ENCODE results near the gene HEPACAM. TPM values are rescaled to one million over a fixed set of nuclear protein-coding genes. Genes with fewer than 3 reads are reported as not detected.
A peak's percentile ranks its signal among the peaks of the same experiment; 100 is the strongest.

HEPACAM gene
- total RNA-seq, 4 donors from 2014 or later, result 8.7 to 18.4 (median 15.3) TPM

GRCh38 chr11:124880290-124880611 lies 55.6 kb downstream of the HEPACAM start:
- no peaks in the 10 kb centered on the region for H3K9me3 ChIP-seq
- no peak for TF ChIP-seq POLR2A (IDR thresholded peaks at IDR 0.05)
- no peak for TF ChIP-seq EP300 (IDR thresholded peaks at IDR 0.05)
- no peak for TF ChIP-seq CTCF (IDR thresholded peaks at IDR 0.05)
- H3K27ac ChIP-seq, result no peak overlapping the region
- peaks cover 0 to 44% (median 9%) of the 10 kb centered on the region in 4 donors for H3K4me1 ChIP-seq
- no peak overlapping the region for H3K4me3 ChIP-seq
- H3K27me3 ChIP-seq, result no peaks in the 10 kb centered on the region
- H3K36me3 ChIP-seq, result no peaks in the 10 kb centered on the region
- DNase-seq (ENCODE audit: low spot score in 2 of 2), result no peak
- WGBS, 2 donors, result 79 to 88% methylated on average over 9 to 10 of the region's 10 CpGs

GRCh38 chr11:124879493-124880289 lies 56.2 kb downstream of the HEPACAM start:
- no peak overlapping the region for H3K4me3 ChIP-seq

GRCh38 chr11:124878759-124879492 lies 56.9 kb downstream of the HEPACAM start:
- H3K36me3 ChIP-seq, result no peaks in the 10 kb centered on the region
- no peak for DNase-seq (ENCODE audit: low spot score in 2 of 2)
- no peak for TF ChIP-seq EP300 (IDR thresholded peaks at IDR 0.05)
- TF ChIP-seq CTCF (IDR thresholded peaks at IDR 0.05), result no peak
- no peak for TF ChIP-seq POLR2A (IDR thresholded peaks at IDR 0.05)
- H3K27ac ChIP-seq, result no peak overlapping the region
- peaks cover 0 to 4% of the 10 kb centered on the region in 2 donors for H3K27me3 ChIP-seq
- no peak overlapping the region for H3K4me3 ChIP-seq
- peaks cover 0 to 44% (median 9%) of the 10 kb centered on the region in 4 donors for H3K4me1 ChIP-seq
- no peaks in the 10 kb centered on the region for H3K9me3 ChIP-seq
- 90 to 94% methylated on average over 11 of the region's 11 CpGs for WGBS, 2 donors

More at GRCh38 chr11:124879493-124880289, 56.2 kb downstream of the HEPACAM start:
- 92 to 93% methylated on average over 14 to 16 of the region's 16 CpGs for WGBS, 2 donors
- Histone ChIP-seq H3K27me3 (no peaks in the 10 kb centered on the region), H3K9me3 (no peaks in the 10 kb centered on the region), H3K36me3 (no peaks in the 10 kb centered on the region), H3K27ac (no peak overlapping the region), H3K4me1 (peaks cover 0 to 44% (median 9%) of the 10 kb centered on the region in 4 donors)
- TF ChIP-seq EP300 (IDR thresholded peaks at IDR 0.05) (no peak), CTCF (IDR thresholded peaks at IDR 0.05) (no peak), POLR2A (IDR thresholded peaks at IDR 0.05) (no peak)
- DNase-seq (ENCODE audit: low spot score in 2 of 2), result no peak

GRCh38 chr11:124877910-124878758 lies 57.7 kb downstream of the HEPACAM start:
- peaks cover 0 to 43% (median 9%) of the 10 kb centered on the region in 4 donors for H3K4me1 ChIP-seq
- H3K27me3 ChIP-seq, result peaks cover 0 to 12% of the 10 kb centered on the region in 2 donors
- no peak overlapping the region for H3K4me3 ChIP-seq
- TF ChIP-seq CTCF (IDR thresholded peaks at IDR 0.05) (no peak), EP300 (IDR thresholded peaks at IDR 0.05) (no peak), POLR2A (IDR thresholded peaks at IDR 0.05) (no peak)
- DNase-seq (ENCODE audit: low spot score in 2 of 2), result no peak
- WGBS, 2 donors, result 72 to 76% methylated on average over 17 of the region's 17 CpGs
- H3K9me3 ChIP-seq, result no peaks in the 10 kb centered on the region
- peak overlapping the region in 1 of 4 donors; percentile 98 for H3K27ac ChIP-seq
- H3K36me3 ChIP-seq, result no peaks in the 10 kb centered on the region

Measured in tibial nerve (tissue), 4 donors.